H1 (cell line): ENCODE measurements around the gene SPAG5. TPM values are rescaled to one million over a fixed set of nuclear protein-coding genes. Genes with fewer than 3 reads are reported as not detected.

Experiments used
- CTCF ChIA-PET: fragments of 300-600 bp; sonication (Branson Sonifier 250); formaldehyde crosslinking; loops from one replicate; lab custom pipeline; 2021; ENCODE audit not compliant: partially characterized antibody; lab: Charles Lee
- POLR2A ChIA-PET: fragments of 300-600 bp; sonication (Branson Sonifier 250); formaldehyde crosslinking; loops from one replicate; lab custom pipeline; 2021; ENCODE audit warnings: inconsistent platforms; ENCODE audit not compliant: partially characterized antibody; lab: Charles Lee
- DNase-seq, 2 experiments: peaks; one replicate each; pipeline versions ENCODE4 v3.0.0 to v3.0.0-alpha.2; 2010 to 2022; ENCODE audit warnings: low spot score in 2 of 2, low read depth in 1 of 2, mixed read lengths in 1 of 2
- FAIRE-seq: peaks from 2 replicates; lab custom pipeline; 2011; peaks lifted over from hg19 to GRCh38; lab: Jason Lieb, UNC
- H2AFZ ChIP-seq: 2 replicates; pipeline ENCODE4 v1.8.1; 2012; ENCODE audit warnings: low read length, inconsistent platforms
- H2AK5ac ChIP-seq: 2 replicates; pipeline ENCODE4 v1.6.1; 2013; ENCODE audit warnings: low read depth, low read length
- H2BK120ac ChIP-seq: replicated peaks from 2 replicates; pipeline ENCODE3; 2013; ENCODE audit warnings: low read depth, low read length, inconsistent platforms
- H2BK12ac ChIP-seq: 2 replicates; pipeline ENCODE4 v1.6.1; 2013; ENCODE audit warnings: low read depth, low read length
- H2BK15ac ChIP-seq: 2 replicates; pipeline ENCODE4 v1.6.1; 2013; ENCODE audit warnings: low read length
- H2BK20ac ChIP-seq: 2 replicates; pipeline ENCODE4 v1.6.1; 2013; ENCODE audit warnings: low read length
- H2BK5ac ChIP-seq: 2 replicates; pipeline ENCODE4 v1.6.1; 2013; ENCODE audit warnings: low read depth, low read length
- H3K14ac ChIP-seq: 2 replicates; pipeline ENCODE4 v1.6.1; 2013; ENCODE audit warnings: inconsistent platforms; ENCODE audit not compliant: insufficient read length
- H3K18ac ChIP-seq: 2 replicates; pipeline ENCODE4 v1.6.1; 2013; ENCODE audit warnings: low read length; ENCODE audit errors: extremely low read depth
- H3K23ac ChIP-seq: 2 replicates; pipeline ENCODE4 v1.6.1; 2013; ENCODE audit warnings: inconsistent platforms; ENCODE audit not compliant: insufficient read length
- H3K23me2 ChIP-seq: 2 replicates; pipeline ENCODE4 v1.6.1; 2013; ENCODE audit warnings: low read depth, low read length
- H3K27ac ChIP-seq: 2 replicates; pipeline ENCODE4 v1.6.1; 2011; ENCODE audit warnings: low read depth, low read length, inconsistent platforms
- H3K27me3 ChIP-seq, 4 experiments: replicated peaks in 1 of 4; 1 replicate in 1 of 4; 2 replicates in 3 of 4; pipeline versions ENCODE4 v1.6.1 to v1.8.1; 2011 to 2013; ENCODE audit warnings: low read length in 3 of 4, mild to moderate bottlenecking in 3 of 4, inconsistent platforms in 2 of 4, mixed read lengths in 2 of 4, moderate library complexity in 1 of 4; ENCODE audit not compliant: control insufficient read depth in 3 of 4, insufficient read depth in 3 of 4; ENCODE audit errors: extremely low read depth in 1 of 4
- H3K36me3 ChIP-seq, 4 experiments: 2 replicates each; pipeline versions ENCODE4 v1.6.1 to v1.8.1; 2011 to 2013; ENCODE audit warnings: mild to moderate bottlenecking in 4 of 4, low read length in 3 of 4, moderate library complexity in 2 of 4, control low read depth in 1 of 4, inconsistent platforms in 1 of 4; ENCODE audit not compliant: insufficient read depth in 4 of 4, control insufficient read depth in 2 of 4
- H3K4ac ChIP-seq: replicated peaks from 2 replicates; pipeline ENCODE3; 2013; ENCODE audit warnings: low read length, low read depth, mixed read lengths, inconsistent platforms; ENCODE audit not compliant: insufficient read length
- H3K4me1 ChIP-seq, 4 experiments: replicated peaks in 1 of 4; 1 replicate in 1 of 4; 2 replicates in 3 of 4; pipeline versions ENCODE4 v1.6.1 to v1.8.1; 2011 to 2013; ENCODE audit warnings: low read length in 3 of 4, inconsistent platforms in 2 of 4, mixed read lengths in 1 of 4; ENCODE audit not compliant: insufficient read depth in 4 of 4, control insufficient read depth in 3 of 4
- H3K4me2 ChIP-seq, 2 experiments: 2 replicates each; pipeline versions ENCODE4 v1.6.1 to v1.8.1; 2011 to 2013; ENCODE audit warnings: low read depth in 2 of 2, low read length in 2 of 2, control low read depth in 1 of 2, inconsistent platforms in 1 of 2, mild to moderate bottlenecking in 1 of 2; ENCODE audit not compliant: insufficient read depth in 1 of 2
- H3K4me3 ChIP-seq, 4 experiments: fragments of 200-600, 300-600 bp in 1 of 4; sonication (generic), shearing (Covaris generic), sonication (Bioruptor Twin) in 1 of 4; 2 replicates each; pipeline versions ENCODE4 v1.5.1 to v1.8.1; 2011 to 2016; ENCODE audit warnings: low read length in 4 of 4, low read depth in 3 of 4, control low read depth in 2 of 4, inconsistent platforms in 2 of 4, mild to moderate bottlenecking in 2 of 4, mixed read lengths in 1 of 4, moderate library complexity in 1 of 4; ENCODE audit not compliant: insufficient read depth in 2 of 4; ENCODE audit errors: extremely low read depth in 1 of 4
- H3K56ac ChIP-seq: replicated peaks from 2 replicates; pipeline ENCODE3; 2013; ENCODE audit warnings: low read depth, mild to moderate bottlenecking, mixed read lengths, low read length, inconsistent platforms; ENCODE audit not compliant: insufficient read length
- H3K79me1 ChIP-seq: 2 replicates; pipeline ENCODE4 v1.6.1; 2013; ENCODE audit warnings: low read depth, low read length, control low read depth
- H3K79me2 ChIP-seq, 2 experiments: 2 replicates each; pipeline versions ENCODE4 v1.6.1 to v1.8.1; 2012 to 2013; ENCODE audit warnings: low read length in 2 of 2, mild to moderate bottlenecking in 2 of 2, inconsistent platforms in 1 of 2; ENCODE audit not compliant: insufficient read depth in 2 of 2, control insufficient read depth in 1 of 2
- H3K9ac ChIP-seq, 4 experiments: replicated peaks in 1 of 4; 1 replicate in 1 of 4; 2 replicates in 3 of 4; pipeline versions ENCODE4 v1.6.1 to v1.8.1; 2011 to 2013; ENCODE audit warnings: low read depth in 3 of 4, low read length in 3 of 4, control low read depth in 2 of 4, mild to moderate bottlenecking in 2 of 4, moderate library complexity in 2 of 4, inconsistent platforms in 1 of 4; ENCODE audit errors: extremely low read depth in 1 of 4
- H3K9me3 ChIP-seq, 2 experiments: 2 replicates each; pipeline versions ENCODE4 v1.6.1 to v1.8.1; 2012 to 2013; ENCODE audit warnings: mild to moderate bottlenecking in 2 of 2, moderate library complexity in 2 of 2, control low read depth in 1 of 2, inconsistent platforms in 1 of 2, low read depth in 1 of 2, low read length in 1 of 2, mixed read lengths in 1 of 2; ENCODE audit not compliant: insufficient read depth in 2 of 2
- H4K20me1 ChIP-seq, 2 experiments: replicated peaks in 1 of 2; 2 replicates each; pipeline versions ENCODE3 to v1.8.1; 2011 to 2013; ENCODE audit warnings: inconsistent platforms in 2 of 2, low read length in 2 of 2, mild to moderate bottlenecking in 1 of 2; ENCODE audit not compliant: insufficient read depth in 2 of 2, control insufficient read depth in 1 of 2
- H4K5ac ChIP-seq: 2 replicates; pipeline ENCODE4 v1.6.1; 2013; ENCODE audit warnings: low read length, low read depth, mixed read lengths, inconsistent platforms; ENCODE audit not compliant: insufficient read length
- H4K8ac ChIP-seq: 2 replicates; pipeline ENCODE4 v1.8.0; 2013; ENCODE audit warnings: mild to moderate bottlenecking, moderate library complexity, low read length, inconsistent platforms; ENCODE audit not compliant: insufficient read depth; ENCODE audit errors: extremely low read depth
- H4K91ac ChIP-seq: replicated peaks from 2 replicates; pipeline ENCODE3; 2013; ENCODE audit warnings: low read length, mixed read lengths, inconsistent platforms; ENCODE audit not compliant: insufficient read length
- CREB1 ChIP-seq: IDR thresholded peaks from 2 replicates; pipeline ENCODE4 v1.6.1; 2012; ENCODE audit warnings: inconsistent platforms
- EGR1 ChIP-seq: IDR thresholded peaks from 2 replicates; pipeline ENCODE4 v1.6.1; 2011; ENCODE audit warnings: low read depth, low read length, borderline replicate concordance
- HDAC6 ChIP-seq: IDR thresholded peaks from one replicate; pipeline ENCODE4 v1.7.1; 2012; ENCODE audit warnings: low read depth, mild to moderate bottlenecking, inconsistent platforms, low read length, moderate library complexity
- JUN ChIP-seq: IDR thresholded peaks from 2 replicates; pipeline ENCODE4 v1.6.1; 2011; ENCODE audit warnings: low read depth, mild to moderate bottlenecking, improper control_type of control experiment, low read length
- KDM5A ChIP-seq: fragments of 200-600 bp; IDR thresholded peaks from 2 replicates; pipeline ENCODE4 v1.7.1; 2012; ENCODE audit warnings: mild to moderate bottlenecking, low read length, inconsistent platforms, mixed read lengths
- PHF8 ChIP-seq: fragments of 200-600 bp; sonication (generic); conservative IDR thresholded peaks from 2 replicates; pipeline ENCODE4 v1.7.1; 2012; ENCODE audit warnings: low read depth, mild to moderate bottlenecking, inconsistent platforms, low read length, moderate library complexity
- POU5F1 ChIP-seq: IDR thresholded peaks from 2 replicates; pipeline ENCODE4 v1.6.1; 2011; ENCODE audit warnings: low read depth, mild to moderate bottlenecking, low read length, moderate library complexity
- RNF2 ChIP-seq: fragments of 200-900, 300-1000 bp; sonication (generic); IDR thresholded peaks from 2 replicates; pipeline ENCODE4 v1.7.1; 2016; ENCODE audit warnings: borderline replicate concordance, low read depth, mild to moderate bottlenecking, antibody characterized with exemption, low read length; ENCODE audit not compliant: poor library complexity, severe bottlenecking; ENCODE audit errors: missing control alignments
- SIX5 ChIP-seq: IDR thresholded peaks from 2 replicates; pipeline ENCODE4 v1.6.1; 2011; ENCODE audit warnings: mild to moderate bottlenecking, low read depth, low read length
- SP1 ChIP-seq: IDR thresholded peaks from 2 replicates; pipeline ENCODE4 v1.6.1; 2011; ENCODE audit warnings: low read depth, low read length
- SUZ12 ChIP-seq: fragments of 200-600 bp; sonication (generic); IDR thresholded peaks from 2 replicates; pipeline ENCODE4 v1.6.1; 2012; ENCODE audit warnings: mild to moderate bottlenecking, inconsistent platforms, low read length, moderate library complexity, mixed read lengths
- TAF1 ChIP-seq: IDR thresholded peaks from 2 replicates; pipeline ENCODE4 v1.6.1; 2011; ENCODE audit warnings: mild to moderate bottlenecking, low read depth, low read length
- TAF7 ChIP-seq: optimal IDR thresholded peaks from 2 replicates; pipeline ENCODE3; 2011; ENCODE audit warnings: low read depth, mild to moderate bottlenecking, inconsistent platforms, low read length, moderate library complexity, borderline replicate concordance
- ZNF274 ChIP-seq: IDR thresholded peaks from 2 replicates; pipeline ENCODE4 v1.7.0; 2012; ENCODE audit warnings: low read length, borderline replicate concordance; ENCODE audit errors: extremely low read depth
- WGBS, 2 experiments: shearing (Covaris generic) in 1 of 2; methylation state at CpG; one replicate each; pipeline versions ENCODE4 v1.1.6 to v1.1.7; 2013 to 2015; ENCODE audit warnings: low lambda C conversion rate in 2 of 2, mixed read lengths in 2 of 2, inconsistent platforms in 1 of 2, low coverage in 1 of 2, missing lambda C conversion rate in 1 of 2; ENCODE audit not compliant: insufficient replicate concordance in 2 of 2, insufficient coverage in 1 of 2, insufficient read length in 1 of 2; ENCODE audit errors: extremely low coverage in 1 of 2, missing lambda C conversion rate in 1 of 2; 5-methylcytosine and 5-hydroxymethylcytosine counted together
- polyA plus RNA-seq, 7 experiments: library from polyadenylated mRNA; depleted of rRNA in 3 of 7; stranded (reverse) in 5 of 7; unstranded in 2 of 7; fragments of >200 nt in 5 of 7; fragments of 200-250 nt in 2 of 7; gene quantifications; 1 replicate in 5 of 7; 2 replicates in 1 of 7; 4 replicates in 1 of 7; pipeline versions ENCODE4 v1.2.1 to v1.2.3, GENCODE V29; 2011 to 2013; ENCODE audit warnings: missing spikeins in 2 of 7, mixed read lengths in 2 of 7
- total RNA-seq: library from RNA; stranded (reverse); fragmentation: NEBNext Ultra II Directional; extraction: Animal tissue kit (Norgen Biotek cat#: 25700); gene quantifications from 2 replicates; pipeline ENCODE4 v1.2.1, GENCODE V29; 2021
- TF ChIP-seq, protein P1 (sequence below): IDR thresholded peaks from 2 replicates; pipeline ENCODE4 v1.6.1; 2012; ENCODE audit warnings: inconsistent platforms

SPAG5 gene
- total and polyA plus RNA-seq, 2 of the 8 experiments (the other 6 are each of a cell fraction or from before 2014, with no cell fraction given), result 57.1 to 129 TPM

DNA sequence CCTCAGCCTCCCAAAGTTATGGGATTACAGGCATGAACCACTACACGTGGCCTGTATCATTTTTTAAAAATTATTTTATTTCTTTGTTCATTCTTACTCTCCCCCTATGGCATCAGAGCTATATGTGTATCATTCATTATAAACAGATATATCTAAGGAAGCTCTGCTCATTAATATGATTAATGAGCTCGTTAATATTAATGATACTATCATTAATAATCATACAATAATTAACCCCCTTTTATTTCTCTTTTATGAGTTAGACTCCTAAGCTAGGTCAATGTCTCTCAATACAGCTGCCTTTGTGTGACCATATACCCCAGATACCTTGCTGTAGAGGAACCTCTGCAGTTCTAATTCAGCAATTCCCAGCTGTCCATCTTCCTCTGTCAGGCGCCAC, 19.6 kb upstream of the SPAG5 start:
- H3K9ac ChIP-seq, result no peak overlapping the region
- FAIRE-seq (no peak), DNase-seq (no peak)
- no peak overlapping the region for H3K27ac ChIP-seq
- no peak overlapping the region for H4K5ac ChIP-seq
- H2AFZ ChIP-seq, result no peak overlapping the region
- no peak overlapping the region for H3K4ac ChIP-seq
- POLR2A ChIA-PET, result interaction anchor here (0.6 to 14.8 kb wide), 5 partner anchors 13 to 74 kb away, joined by 3 to 163 read pairs (median 4); partner anchors contain the start of gene SPAG5
- H2BK12ac ChIP-seq, result no peak overlapping the region
- CTCF ChIA-PET, result interaction anchor here (0.9 to 2.1 kb wide), 8 partner anchors 8 to 261 kb away, joined by 3 to 11 read pairs (median 4); partner anchors contain the start of gene SPAG5
- H3K79me2 ChIP-seq, result no peaks in the 10 kb centered on the region
- no peak overlapping the region for H3K18ac ChIP-seq
- no peak overlapping the region for H3K23ac ChIP-seq
- peaks cover 2 to 8% of the 10 kb centered on the region in 2 experiments for H4K20me1 ChIP-seq
- no peak overlapping the region for H2BK5ac ChIP-seq
- H2AK5ac ChIP-seq, result no peak overlapping the region
- 0 out of 2 replicates have a peak, but pooled peaks cover 2% of the 10 kb centered on the region for H3K79me1 ChIP-seq
- H3K9me3 ChIP-seq, result no peaks in the 10 kb centered on the region
- no peak overlapping the region for H3K56ac ChIP-seq
- H2BK20ac ChIP-seq, result no peak overlapping the region
- no peak overlapping the region for H2BK120ac ChIP-seq
- H3K36me3 ChIP-seq, result peaks cover 63 to 93% (median 81%) of the 10 kb centered on the region in 4 experiments
- no peak overlapping the region for H3K4me2 ChIP-seq
- no peak overlapping the region for H4K91ac ChIP-seq
- no peaks in the 10 kb centered on the region for H3K23me2 ChIP-seq
- no peak overlapping the region for H2BK15ac ChIP-seq
- no peak overlapping the region for H3K4me3 ChIP-seq
- WGBS, 2 experiments, result 88% methylated on average over 3 of the region's 3 CpGs; no CpG with 5 or more reads in 1 of the 2 experiments
- H3K27me3 ChIP-seq, result no peaks in the 10 kb centered on the region
- no peak overlapping the region for H4K8ac ChIP-seq
- H3K14ac ChIP-seq, result no peak overlapping the region
- no peaks in the 10 kb centered on the region for H3K4me1 ChIP-seq
- TF ChIP-seq RNF2, result no peak
- TF ChIP-seq CREB1, result no peak
- TF ChIP-seq EGR1, result no peak
- TF ChIP-seq ZNF274, result no peak
- TF ChIP-seq POU5F1, result no peak
- TF ChIP-seq PHF8, result no peak
- TF ChIP-seq, protein P1, sequence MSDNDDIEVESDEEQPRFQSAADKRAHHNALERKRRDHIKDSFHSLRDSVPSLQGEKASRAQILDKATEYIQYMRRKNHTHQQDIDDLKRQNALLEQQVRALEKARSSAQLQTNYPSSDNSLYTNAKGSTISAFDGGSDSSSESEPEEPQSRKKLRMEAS, result no peak
- no peak for TF ChIP-seq SUZ12
- no peak for TF ChIP-seq KDM5A
- TF ChIP-seq TAF7, result no peak
- TF ChIP-seq HDAC6, result no peak
- TF ChIP-seq JUN, result no peak
- TF ChIP-seq TAF1, result no peak
- TF ChIP-seq SP1, result no peak
- TF ChIP-seq SIX5, result no peak
